ENCODE results near the gene FABP6. TPM values are rescaled to one million over a fixed set of nuclear protein-coding genes. Genes with fewer than 3 reads are reported as not detected.

The FABP6 gene
- total RNA-seq, 4 donors from 2014 or later: not detected

- peaks cover 17 to 55% (median 40%) of the 10 kb centered on the region in 4 donors for H3K4me1 ChIP-seq
- no peaks in the 10 kb centered on the region for H3K27me3 ChIP-seq
- TF ChIP-seq CTCF (IDR thresholded peaks at IDR 0.05): no peak
- no peak for TF ChIP-seq POLR2AphosphoS5 (IDR thresholded peaks at IDR 0.05)
- TF ChIP-seq POLR2A (IDR thresholded peaks at IDR 0.05): no peak
- TF ChIP-seq EP300 (IDR thresholded peaks at IDR 0.05; ENCODE audit: low read depth): no peak
- no peak for DNase-seq
- intact Hi-C loops (cut with DNase I; ENCODE audit: low total_unique reads): no loop called here
- no peaks in the 10 kb centered on the region for H3K9me3 ChIP-seq
- no peak overlapping the region for H3K4me3 ChIP-seq
- peak overlapping the region; percentile 62 to 82 (median 70) for H3K27ac ChIP-seq
- in situ Hi-C loops (cut with MboI; ENCODE audit: low pct_ligation_motif_present in 1 of 4, low pct_unique_long_range_greater_than_20kb in 1 of 4, low sequenced_read_pairs in 3 of 4): no loop called here
- WGBS, 2 donors (ENCODE audit: low coverage in 1 of 2): 28 to 40% methylated on average over 3 of the region's 3 CpGs
- no peaks in the 10 kb centered on the region for H3K36me3 ChIP-seq
These were observed 43.0 kb downstream of the FABP6 start for GRCh38 chr5:160272264-160272663.

- in situ Hi-C loops (cut with MboI; ENCODE audit: low pct_ligation_motif_present in 1 of 4, low pct_unique_long_range_greater_than_20kb in 1 of 4, low sequenced_read_pairs in 3 of 4) (no loop called here), intact Hi-C loops (cut with DNase I; ENCODE audit: low total_unique reads) (no loop called here)
- WGBS, 2 donors (ENCODE audit: low coverage in 1 of 2): 54 to 67% methylated on average over 1 to 2 of the region's 2 CpGs
- H3K27ac ChIP-seq: peak overlapping the region; percentile 62 to 82 (median 70)
- H3K27me3 ChIP-seq: no peaks in the 10 kb centered on the region
- H3K36me3 ChIP-seq: no peaks in the 10 kb centered on the region
- DNase-seq: no peak
- H3K4me3 ChIP-seq: no peak overlapping the region
- TF ChIP-seq EP300 (IDR thresholded peaks at IDR 0.05; ENCODE audit: low read depth) (no peak), CTCF (IDR thresholded peaks at IDR 0.05) (no peak), POLR2A (IDR thresholded peaks at IDR 0.05) (no peak), POLR2AphosphoS5 (IDR thresholded peaks at IDR 0.05) (no peak)
- no peaks in the 10 kb centered on the region for H3K9me3 ChIP-seq
- peaks cover 17 to 55% (median 40%) of the 10 kb centered on the region in 4 donors for H3K4me1 ChIP-seq
These were observed 43.6 kb downstream of the FABP6 start for GRCh38 chr5:160272889-160273288.

- Histone ChIP-seq H3K4me1 (peaks cover 17 to 46% (median 29%) of the 10 kb centered on the region in 4 donors), H3K27ac (peak overlapping the region in 2 of 4 donors; percentile 10 to 74), H3K9me3 (no peaks in the 10 kb centered on the region), H3K36me3 (no peaks in the 10 kb centered on the region), H3K4me3 (no peak overlapping the region), H3K27me3 (no peaks in the 10 kb centered on the region)
- TF ChIP-seq POLR2AphosphoS5 (IDR thresholded peaks at IDR 0.05): no peak
- TF ChIP-seq POLR2A (IDR thresholded peaks at IDR 0.05): no peak
- TF ChIP-seq EP300 (IDR thresholded peaks at IDR 0.05; ENCODE audit: low read depth): no peak
- no peak for TF ChIP-seq CTCF (IDR thresholded peaks at IDR 0.05)
- intact Hi-C loops (cut with DNase I; ENCODE audit: low total_unique reads) (no loop called here), in situ Hi-C loops (cut with MboI; ENCODE audit: low pct_ligation_motif_present in 1 of 4, low pct_unique_long_range_greater_than_20kb in 1 of 4, low sequenced_read_pairs in 3 of 4) (no loop called here)
- no peak for DNase-seq
- WGBS, 2 donors (ENCODE audit: low coverage in 1 of 2): 64 to 71% methylated on average over 5 of the region's 5 CpGs
These were observed 45.2 kb downstream of the FABP6 start for GRCh38 chr5:160274483-160274931.

GRCh38 chr5:160278343-160278742, 49.0 kb downstream of the FABP6 start:
- in situ Hi-C loops (cut with MboI; ENCODE audit: low pct_ligation_motif_present in 1 of 4, low pct_unique_long_range_greater_than_20kb in 1 of 4, low sequenced_read_pairs in 3 of 4): no loop called here
- H3K36me3 ChIP-seq: no peaks in the 10 kb centered on the region
- peaks cover 0 to 41% (median 8%) of the 10 kb centered on the region in 4 donors for H3K4me1 ChIP-seq
- WGBS, 2 donors (ENCODE audit: low coverage in 1 of 2): 81% methylated on average over 7 of the region's 7 CpGs; no CpG with 5 or more reads in 1 of the 2 donors
- H3K27ac ChIP-seq: no peak overlapping the region
- H3K9me3 ChIP-seq: no peaks in the 10 kb centered on the region
- TF ChIP-seq EP300 (IDR thresholded peaks at IDR 0.05; ENCODE audit: low read depth) (no peak), CTCF (IDR thresholded peaks at IDR 0.05) (no peak), POLR2AphosphoS5 (IDR thresholded peaks at IDR 0.05) (no peak), POLR2A (IDR thresholded peaks at IDR 0.05) (no peak)
- DNase-seq: no peak
- H3K27me3 ChIP-seq: no peaks in the 10 kb centered on the region
- no peak overlapping the region for H3K4me3 ChIP-seq
- intact Hi-C loops (cut with DNase I; ENCODE audit: low total_unique reads): no loop called here
